ENCODE data around the gene GRAMD1B.

DNA sequence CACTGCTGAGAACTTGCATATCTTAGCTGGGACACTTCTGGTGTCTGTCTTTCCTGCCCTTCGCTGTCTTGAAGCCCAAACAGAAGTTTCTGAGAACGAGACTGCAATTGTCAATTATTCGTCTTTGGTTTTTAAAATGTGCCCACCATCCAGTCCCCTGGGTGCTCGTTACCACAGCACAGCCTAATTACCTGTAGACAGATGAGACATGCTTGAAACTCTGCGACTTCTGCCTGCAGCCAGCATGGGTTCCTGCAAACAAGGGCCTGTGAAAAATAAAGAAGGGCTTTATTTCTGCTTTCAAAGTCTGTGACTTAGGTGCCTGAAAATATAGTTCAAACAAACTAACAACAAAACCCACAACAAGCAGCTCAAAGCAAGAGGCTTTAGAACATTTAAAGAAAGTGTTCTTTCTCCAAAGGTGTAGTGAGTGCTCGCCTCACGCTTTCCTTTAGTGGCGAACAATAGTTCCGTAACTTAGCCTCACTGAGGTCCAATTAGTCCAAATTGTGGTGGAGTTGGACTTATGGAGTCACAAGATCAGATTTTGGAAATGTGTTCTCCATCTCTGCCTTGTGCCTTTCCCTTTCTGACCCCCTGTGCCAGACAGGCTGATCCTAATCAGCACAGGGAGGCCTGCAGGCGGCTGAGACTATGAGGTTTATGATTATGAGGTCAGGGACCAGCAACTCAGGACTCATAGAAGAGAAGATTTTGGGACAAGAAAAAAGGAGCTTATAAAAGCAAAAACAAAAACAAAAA is 20.4 kb upstream of the GRAMD1B start:
- TF ChIP-seq CTCF (IDR thresholded peaks at IDR 0.05), result no peak
- no peak for TF ChIP-seq POLR2A (IDR thresholded peaks at IDR 0.05; ENCODE audit: low read depth)
- no peak for TF ChIP-seq EP300 (IDR thresholded peaks at IDR 0.05)
